Hematopoietic multipotent progenitor cell treated with erythropoietin and hydrocortisone succinate and interleukin-3 and kit ligand, for 4 days (in vitro differentiated cells): Measurements from ENCODE around the gene UNC5C.
A peak's percentile ranks its signal among the peaks of the same experiment; 100 is the strongest.

Experiments
- DNase-seq: peaks from one replicate; pipeline ENCODE4 v3.0.0-alpha.2; 2015

The UNC5C gene

DNA sequence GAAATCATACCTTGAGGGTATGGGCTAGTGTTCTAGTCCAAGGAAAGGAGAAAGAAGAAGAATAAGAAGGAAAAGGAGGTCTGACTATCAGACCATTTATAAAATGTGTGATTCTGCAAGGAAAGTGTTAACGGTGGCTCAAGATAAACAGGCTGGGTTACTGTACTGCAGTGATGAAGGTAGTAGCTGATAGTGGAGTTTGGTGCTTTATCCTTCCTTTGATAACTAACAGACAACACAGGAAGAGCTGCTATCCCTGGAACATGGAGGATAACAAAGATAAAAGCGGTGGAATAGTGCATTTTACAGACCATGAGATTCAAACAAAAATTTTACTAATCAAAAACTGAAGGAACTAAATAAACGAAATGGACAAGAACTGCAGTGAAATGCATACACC, 2.6 kb downstream of the UNC5C start:
- DNase-seq = no peak

DNA sequence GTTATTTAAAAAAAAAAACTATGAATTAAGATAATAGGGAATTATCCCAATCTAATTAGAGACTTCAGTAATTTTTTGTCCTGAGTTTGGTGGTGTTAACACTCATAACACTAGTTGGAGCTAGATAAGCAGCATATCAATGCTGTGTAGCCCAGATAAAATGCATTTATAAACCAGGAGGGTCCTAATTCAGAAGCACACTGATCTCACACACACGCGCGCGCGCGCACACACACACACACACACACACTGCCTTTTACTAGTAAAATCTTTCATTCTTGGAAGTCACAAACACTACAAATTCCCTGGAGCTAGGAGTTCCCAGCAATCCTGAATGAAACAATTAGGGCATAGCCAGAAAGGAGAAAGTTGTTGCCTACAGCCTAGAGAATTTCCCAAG, 3.2 kb downstream of the UNC5C start:
- peak; percentile 16 for DNase-seq

- DNase-seq = peak; percentile 16
Measured at GRCh38 chr4:95544113-95545103, 4.4 kb downstream of the UNC5C start.

DNA sequence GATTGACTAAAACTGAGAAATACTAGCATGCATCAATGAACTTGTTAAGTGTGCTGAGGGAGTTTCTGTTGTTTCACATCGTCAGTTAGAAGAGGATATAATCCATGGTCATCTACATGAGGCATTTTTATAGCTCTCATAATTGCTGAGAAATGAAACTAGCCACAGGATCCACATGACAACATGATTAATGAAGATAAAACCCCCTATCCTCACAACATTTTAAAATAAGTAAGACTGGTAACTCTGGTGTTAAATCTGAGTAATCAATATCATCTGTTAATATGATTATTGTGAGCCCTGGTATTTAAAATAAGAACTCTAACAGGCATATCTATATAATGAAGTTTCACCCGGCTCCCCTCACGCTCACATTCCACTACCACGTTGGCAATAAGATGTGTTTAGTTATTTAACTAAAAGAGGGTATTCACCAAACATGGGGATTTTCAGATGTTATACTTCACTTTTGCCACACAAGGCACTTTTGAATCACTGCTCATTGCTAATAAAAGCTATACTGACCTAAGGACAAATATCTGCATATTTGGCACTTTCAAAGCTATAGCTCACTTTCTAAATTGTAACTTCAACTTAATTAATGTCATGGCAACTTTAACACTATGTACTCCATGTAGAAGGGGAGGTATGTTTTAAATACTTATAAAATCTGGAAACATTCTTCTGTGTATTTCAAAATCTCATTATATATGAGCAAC, 6.7 kb downstream of the UNC5C start:
- DNase-seq = no peak

DNA sequence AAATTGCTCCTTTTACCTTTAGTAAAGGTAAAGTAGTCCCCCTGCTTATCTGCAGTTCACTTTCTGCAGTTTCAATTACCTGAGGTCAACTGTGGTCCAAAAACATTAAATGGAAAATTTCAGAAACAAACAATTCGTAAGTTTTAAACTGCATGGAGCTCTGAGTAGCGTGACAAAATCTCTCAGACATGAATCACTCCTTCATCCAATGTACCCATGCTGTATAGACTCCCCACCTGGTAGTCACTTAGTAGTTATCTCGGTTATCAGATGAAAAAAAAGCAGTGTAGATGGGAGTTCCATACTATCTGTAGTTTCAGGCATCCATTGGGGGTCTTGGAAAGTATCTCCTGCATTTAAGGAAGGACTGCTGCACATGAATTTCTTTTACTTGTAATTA, 7.7 kb downstream of the UNC5C start:
- DNase-seq = no peak

GRCh38 chr4:95540227-95540626, 8.5 kb downstream of the UNC5C start:
- no peak for DNase-seq

- peak; percentile 69 for DNase-seq
Measured at GRCh38 chr4:95539106-95539505, 9.7 kb downstream of the UNC5C start.

- DNase-seq = no peak
Measured at GRCh38 chr4:95537863-95538488, 10.8 kb downstream of the UNC5C start.

- DNase-seq = no peak
Measured at GRCh38 chr4:95537191-95537590, 11.6 kb downstream of the UNC5C start.

GRCh38 chr4:95536650-95537049, 12.1 kb downstream of the UNC5C start:
- DNase-seq = no peak

- no peak for DNase-seq
Measured at GRCh38 chr4:95535180-95535579, 13.6 kb downstream of the UNC5C start.

DNA sequence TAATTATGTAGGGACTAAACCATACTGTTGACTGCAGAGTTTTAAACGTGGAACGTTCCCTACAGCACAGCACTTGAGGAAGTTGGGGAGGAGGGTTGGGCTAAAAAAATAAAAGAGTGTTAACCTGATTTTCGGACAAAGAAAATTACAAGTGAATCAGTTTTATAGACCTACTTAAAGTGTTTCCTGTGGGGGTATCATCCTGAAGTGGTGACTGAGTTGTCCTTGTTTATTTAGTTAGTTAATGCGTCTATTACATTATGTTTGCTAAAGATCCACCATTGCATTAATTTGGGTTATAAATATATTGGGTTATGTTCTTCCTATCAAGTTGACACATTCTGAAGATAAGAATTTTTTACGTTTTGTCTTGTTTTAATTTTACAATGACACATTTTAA, 14.7 kb downstream of the UNC5C start:
- DNase-seq = no peak

GRCh38 chr4:95533254-95533653, 15.5 kb downstream of the UNC5C start:
- DNase-seq = no peak

DNA sequence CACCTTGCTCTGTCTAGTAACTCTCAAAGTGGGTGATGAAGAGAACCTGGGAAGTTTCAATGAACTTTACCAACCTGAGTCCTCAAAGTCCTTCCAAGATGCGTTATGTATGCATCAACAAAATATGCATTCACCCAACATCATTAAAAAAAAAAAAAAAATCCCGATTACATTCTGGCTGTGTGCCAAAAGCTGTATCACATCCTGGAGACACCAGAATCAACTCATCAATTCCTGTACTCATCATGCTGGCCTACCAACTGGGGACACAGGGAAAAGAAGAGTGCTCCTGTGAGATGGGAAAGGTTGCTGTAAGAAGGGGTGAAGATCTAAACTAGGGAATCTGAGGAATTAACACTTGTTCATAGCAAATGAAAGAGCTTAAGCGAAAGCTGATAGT, 16.5 kb downstream of the UNC5C start:
- DNase-seq = no peak

GRCh38 chr4:95531141-95531540, 17.6 kb downstream of the UNC5C start:
- DNase-seq = peak; percentile 23

DNA sequence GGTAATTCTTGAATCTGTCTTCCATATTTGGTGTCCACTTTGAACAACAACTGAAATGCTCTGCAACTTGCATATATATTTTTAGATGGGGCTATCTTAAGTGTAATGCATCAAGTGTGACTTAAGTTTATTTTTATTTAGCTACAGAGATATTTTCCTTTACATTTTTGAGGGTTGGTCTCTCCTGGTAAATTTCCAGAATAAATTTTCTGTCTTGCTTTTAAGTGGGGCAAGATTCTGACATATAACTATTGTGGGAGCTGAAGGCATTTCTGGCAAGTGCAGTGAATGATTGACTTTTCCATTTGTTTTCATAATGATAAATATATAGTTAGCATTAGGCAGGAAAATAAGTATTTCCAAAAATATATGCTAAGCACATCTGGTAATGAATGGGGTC, 18.8 kb downstream of the UNC5C start:
- DNase-seq = no peak

GRCh38 chr4:95528388-95528948, 20.3 kb downstream of the UNC5C start:
- DNase-seq = no peak

DNA sequence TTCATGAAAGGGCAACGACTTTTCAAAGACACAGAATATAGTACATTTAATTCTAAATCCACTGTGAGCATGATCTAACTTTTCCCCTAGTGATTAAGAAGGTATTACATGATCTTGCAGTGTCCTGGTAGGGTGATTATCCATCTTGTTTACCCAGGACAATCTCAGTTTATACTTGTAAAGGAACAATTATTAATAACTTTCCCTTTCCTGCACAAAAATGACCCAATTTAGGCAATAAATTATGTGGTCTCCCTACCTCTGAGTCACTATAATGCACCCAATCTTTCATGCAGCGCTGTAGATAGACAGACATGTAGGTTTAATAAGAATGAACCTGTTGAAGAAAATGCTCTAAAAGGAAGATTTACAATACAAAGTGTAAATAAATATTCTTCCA, 22.7 kb downstream of the UNC5C start:
- DNase-seq = no peak

DNA sequence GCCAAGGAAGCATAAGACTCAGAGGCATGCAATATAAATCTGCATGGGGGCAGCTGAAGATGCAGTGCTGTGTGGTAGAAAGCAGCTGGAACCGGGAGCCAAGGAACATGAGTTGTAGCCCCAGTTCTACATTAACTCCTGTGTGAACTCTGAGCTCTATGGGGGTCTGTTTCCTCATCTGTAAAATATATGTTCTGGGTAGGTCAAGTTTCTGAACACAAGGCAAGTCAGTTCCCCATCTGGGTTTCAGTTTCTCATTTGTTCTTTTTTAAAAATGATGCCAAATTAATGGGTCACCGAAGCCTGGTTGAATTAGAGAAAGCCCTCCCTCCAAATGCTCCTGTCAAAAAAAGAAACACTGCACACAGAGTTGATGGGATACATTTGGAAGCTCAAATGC, 24.0 kb downstream of the UNC5C start:
- no peak for DNase-seq

DNA sequence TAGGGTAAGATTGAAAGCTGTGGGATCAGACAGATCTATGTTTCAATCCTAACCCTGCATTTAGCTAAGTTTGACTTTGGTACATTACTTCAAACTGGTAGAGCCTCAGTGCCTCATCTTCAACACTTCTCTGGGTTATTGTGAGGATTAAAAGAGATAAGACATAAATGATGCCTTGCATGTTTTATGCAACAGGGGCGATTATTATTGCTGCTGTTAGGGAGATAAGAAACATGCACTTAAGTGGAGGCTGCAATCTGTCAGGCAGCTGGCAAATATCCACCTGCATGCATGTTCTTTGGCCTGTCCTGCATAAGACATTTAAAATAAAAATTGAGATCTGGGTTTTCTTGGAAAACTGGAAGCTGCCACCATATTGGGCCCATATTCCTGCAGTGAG, 24.6 kb downstream of the UNC5C start:
- no peak for DNase-seq

DNA sequence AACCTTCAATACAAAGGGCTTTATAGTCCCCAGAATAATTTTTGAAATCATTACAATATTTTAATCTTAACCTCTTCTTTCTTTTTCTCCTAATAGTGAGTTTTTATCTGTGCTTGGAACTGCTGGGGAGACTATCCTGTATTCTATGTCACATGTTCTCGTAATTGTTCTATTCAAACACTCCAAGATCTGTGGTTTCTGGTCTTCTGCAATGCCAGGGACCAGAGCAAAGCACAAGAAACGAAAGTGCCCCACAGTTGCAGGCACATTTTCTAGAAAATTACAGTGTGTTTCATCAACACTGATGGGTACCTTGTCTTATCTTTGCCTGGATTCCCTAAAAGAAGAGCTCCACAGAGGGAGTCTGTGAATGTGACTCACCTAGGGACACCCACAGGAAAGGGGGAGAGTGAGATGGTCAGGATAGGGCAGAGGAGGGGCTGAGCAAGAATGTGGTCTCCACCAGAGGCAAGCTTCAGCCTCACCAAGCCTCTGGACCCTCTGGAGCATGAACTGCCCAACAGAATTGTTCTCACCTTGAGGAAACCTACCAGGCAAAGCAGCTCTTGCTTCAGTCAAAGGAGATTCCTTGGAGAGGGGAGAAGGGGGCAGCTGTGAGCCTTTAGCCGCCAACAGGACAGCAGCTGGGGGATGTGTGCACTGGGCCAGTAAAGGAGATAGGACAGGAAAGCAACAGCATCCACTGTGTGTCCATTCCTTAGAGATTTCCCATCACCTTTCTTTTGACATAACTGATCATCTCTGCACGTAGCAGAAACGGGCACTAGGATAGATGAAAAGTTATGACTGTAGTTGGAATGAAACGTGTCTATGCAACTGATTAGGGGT, 25.9 kb downstream of the UNC5C start:
- DNase-seq = peak; percentile 30

DNA sequence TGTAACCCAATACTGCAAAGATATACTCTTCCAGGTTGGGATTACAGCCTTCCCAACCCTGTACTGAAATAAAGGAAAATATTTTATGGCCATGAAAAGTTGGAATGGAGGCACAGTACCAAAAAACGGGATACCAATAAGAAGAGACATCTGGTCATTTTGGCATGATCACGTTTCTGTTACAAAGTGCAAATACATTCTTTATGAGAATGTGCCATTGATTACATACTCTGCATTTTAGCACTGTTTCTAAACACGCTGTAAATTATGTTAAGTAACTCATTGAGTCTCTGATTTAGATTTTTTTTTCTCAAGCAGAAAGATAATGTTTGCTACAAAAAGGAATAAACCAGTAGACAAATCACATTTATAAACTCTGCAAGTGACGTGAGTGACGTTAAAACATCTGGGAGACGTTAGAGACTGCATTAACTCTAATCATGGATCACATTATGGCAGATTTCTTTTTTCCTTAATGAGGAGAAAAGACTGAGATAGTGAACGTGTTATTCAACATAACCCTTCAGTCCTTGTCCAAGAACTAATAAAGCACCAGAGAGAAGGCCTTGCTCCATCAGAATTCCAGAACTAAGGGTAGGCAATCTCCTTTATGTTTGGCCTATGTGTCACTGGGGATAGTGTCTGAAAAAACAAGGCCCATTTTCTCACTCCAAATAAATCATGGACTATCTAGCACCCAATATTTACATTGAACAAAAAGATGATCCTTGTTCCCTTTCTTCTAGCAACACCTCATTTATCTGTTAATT, 31.0 kb downstream of the UNC5C start:
- no peak for DNase-seq
